IPS-18c (cell line): ENCODE results near the gene TRAK2.
"Not testable (repeated sequence)": the region's sequence is repeated elsewhere in the genome, so short reads cannot be mapped to it uniquely, and the experiment has no call there.

Experiments
- H3K4me3 ChIP-seq: 2 replicates; pipeline ENCODE4 v1.7.0; 2013; ENCODE audit warnings: low read depth, mild to moderate bottlenecking, low read length, moderate library complexity; ENCODE audit not compliant: insufficient read depth
- H3K9me3 ChIP-seq: one replicate; pipeline ENCODE4 v1.6.1; 2013; ENCODE audit warnings: mild to moderate bottlenecking, low read length, moderate library complexity; ENCODE audit not compliant: control insufficient read depth, insufficient read depth

Gene TRAK2

GRCh38 chr2:201452922-201453643, 1.8 kb upstream of the TRAK2 start:
- Histone ChIP-seq H3K9me3 (no peaks in the 10 kb centered on the region), H3K4me3 (peak overlapping the region; percentile 80; the same call in 1 of the 2 replicates)

GRCh38 chr2:201452058-201452921, 1.0 kb upstream of the TRAK2 start:
- Histone ChIP-seq H3K9me3 (no peaks in the 10 kb centered on the region), H3K4me3 (peak overlapping the region; percentile 80)

GRCh38 chr2:201450954-201451291, 335 bp downstream of the TRAK2 start:
- Histone ChIP-seq H3K4me3 (peak overlapping the region; percentile 80), H3K9me3 (no peaks in the 10 kb centered on the region)

- no peaks in the 10 kb centered on the region for H3K9me3 ChIP-seq
- no peak overlapping the region for H3K4me3 ChIP-seq
Measured at GRCh38 chr2:201448701-201449100, 2.6 kb downstream of the TRAK2 start.

GRCh38 chr2:201448061-201448460, 3.2 kb downstream of the TRAK2 start:
- H3K4me3 ChIP-seq = no peak overlapping the region
- H3K9me3 ChIP-seq = no peaks in the 10 kb centered on the region

- Histone ChIP-seq H3K9me3 (no peaks in the 10 kb centered on the region), H3K4me3 (no peak overlapping the region)
Measured at GRCh38 chr2:201447086-201447485, 4.2 kb downstream of the TRAK2 start.

- H3K4me3 ChIP-seq = no peak overlapping the region
- H3K9me3 ChIP-seq = no peaks in the 10 kb centered on the region
Measured at GRCh38 chr2:201444746-201445465, 6.4 kb downstream of the TRAK2 start.

GRCh38 chr2:201441409-201441808, 9.8 kb downstream of the TRAK2 start:
- Histone ChIP-seq H3K4me3 (no peak overlapping the region), H3K9me3 (no peaks in the 10 kb centered on the region)

GRCh38 chr2:201440182-201440581, 11.1 kb downstream of the TRAK2 start:
- no peak overlapping the region for H3K4me3 ChIP-seq

GRCh38 chr2:201439336-201439922, 11.8 kb downstream of the TRAK2 start:
- H3K9me3 ChIP-seq, H3K4me3 ChIP-seq: not testable (repeated sequence)

More at GRCh38 chr2:201440182-201440581, 11.1 kb downstream of the TRAK2 start:
- H3K9me3 ChIP-seq = no peaks in the 10 kb centered on the region

- H3K9me3 ChIP-seq = no peaks in the 10 kb centered on the region
- H3K4me3 ChIP-seq = no peak overlapping the region
Measured at GRCh38 chr2:201436141-201436540, 15.1 kb downstream of the TRAK2 start.

- Histone ChIP-seq H3K9me3 (peaks cover 5% of the 10 kb centered on the region), H3K4me3 (no peak overlapping the region)
Measured at GRCh38 chr2:201433394-201433995, 17.8 kb downstream of the TRAK2 start.

- no peak overlapping the region for H3K4me3 ChIP-seq
- H3K9me3 ChIP-seq = peaks cover 5% of the 10 kb centered on the region
Measured at GRCh38 chr2:201432621-201433393, 18.5 kb downstream of the TRAK2 start.

GRCh38 chr2:201432038-201432620, 19.1 kb downstream of the TRAK2 start:
- no peak overlapping the region for H3K4me3 ChIP-seq
- peaks cover 5% of the 10 kb centered on the region for H3K9me3 ChIP-seq

- no peak overlapping the region for H3K4me3 ChIP-seq
- peaks cover 5% of the 10 kb centered on the region for H3K9me3 ChIP-seq
Measured at GRCh38 chr2:201430839-201431238, 20.4 kb downstream of the TRAK2 start.

- not testable (repeated sequence) for H3K9me3 ChIP-seq, H3K4me3 ChIP-seq
Measured at GRCh38 chr2:201430322-201430721, 20.9 kb downstream of the TRAK2 start.
